ENCODE results near the gene TRIM71. TPM values are rescaled to one million over a fixed set of nuclear protein-coding genes. Genes with fewer than 3 reads are reported as not detected.

TRIM71 gene
- total RNA-seq, 4 donors from 2014 or later = under 0.01 to 0.59 (median 0.32) TPM

DNA sequence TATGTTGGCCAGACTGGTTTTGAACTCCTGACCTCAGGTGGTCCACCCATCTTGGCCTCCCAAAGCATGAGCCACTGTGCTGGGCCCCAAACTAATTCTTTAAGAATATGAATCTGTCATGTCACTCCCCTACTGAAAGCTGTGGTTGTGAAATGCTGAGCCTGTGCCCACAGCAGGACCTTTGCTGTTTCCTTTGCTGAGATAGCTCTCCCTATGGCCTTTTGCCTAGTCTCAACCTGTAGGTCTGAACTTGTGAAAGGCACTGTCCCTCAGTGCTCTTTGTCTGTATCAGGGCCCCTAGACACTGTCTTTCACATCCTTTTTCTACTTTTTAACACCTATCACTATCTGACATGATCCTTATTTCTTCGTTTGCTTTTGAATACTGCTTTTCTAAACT lies 70.9 kb downstream of the TRIM71 start:
- Histone ChIP-seq H3K36me3 (no peaks in the 10 kb centered on the region), H3K27ac (no peak overlapping the region), H3K9me3 (no peaks in the 10 kb centered on the region), H3K27me3 (no peaks in the 10 kb centered on the region), H3K4me1 (no peaks in the 10 kb centered on the region), H3K4me3 (no peak overlapping the region)
- TF ChIP-seq POLR2A (IDR thresholded peaks at IDR 0.05) (no peak), EP300 (IDR thresholded peaks at IDR 0.05) (no peak)
- TF ChIP-seq, protein P1, sequence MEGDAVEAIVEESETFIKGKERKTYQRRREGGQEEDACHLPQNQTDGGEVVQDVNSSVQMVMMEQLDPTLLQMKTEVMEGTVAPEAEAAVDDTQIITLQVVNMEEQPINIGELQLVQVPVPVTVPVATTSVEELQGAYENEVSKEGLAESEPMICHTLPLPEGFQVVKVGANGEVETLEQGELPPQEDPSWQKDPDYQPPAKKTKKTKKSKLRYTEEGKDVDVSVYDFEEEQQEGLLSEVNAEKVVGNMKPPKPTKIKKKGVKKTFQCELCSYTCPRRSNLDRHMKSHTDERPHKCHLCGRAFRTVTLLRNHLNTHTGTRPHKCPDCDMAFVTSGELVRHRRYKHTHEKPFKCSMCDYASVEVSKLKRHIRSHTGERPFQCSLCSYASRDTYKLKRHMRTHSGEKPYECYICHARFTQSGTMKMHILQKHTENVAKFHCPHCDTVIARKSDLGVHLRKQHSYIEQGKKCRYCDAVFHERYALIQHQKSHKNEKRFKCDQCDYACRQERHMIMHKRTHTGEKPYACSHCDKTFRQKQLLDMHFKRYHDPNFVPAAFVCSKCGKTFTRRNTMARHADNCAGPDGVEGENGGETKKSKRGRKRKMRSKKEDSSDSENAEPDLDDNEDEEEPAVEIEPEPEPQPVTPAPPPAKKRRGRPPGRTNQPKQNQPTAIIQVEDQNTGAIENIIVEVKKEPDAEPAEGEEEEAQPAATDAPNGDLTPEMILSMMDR (IDR thresholded peaks at IDR 0.05) = no peak
- WGBS, 2 donors = 89 to 96% methylated on average over 1 of the region's 1 CpG
- DNase-seq (ENCODE audit: low spot score in 2 of 2) = no peak

DNA sequence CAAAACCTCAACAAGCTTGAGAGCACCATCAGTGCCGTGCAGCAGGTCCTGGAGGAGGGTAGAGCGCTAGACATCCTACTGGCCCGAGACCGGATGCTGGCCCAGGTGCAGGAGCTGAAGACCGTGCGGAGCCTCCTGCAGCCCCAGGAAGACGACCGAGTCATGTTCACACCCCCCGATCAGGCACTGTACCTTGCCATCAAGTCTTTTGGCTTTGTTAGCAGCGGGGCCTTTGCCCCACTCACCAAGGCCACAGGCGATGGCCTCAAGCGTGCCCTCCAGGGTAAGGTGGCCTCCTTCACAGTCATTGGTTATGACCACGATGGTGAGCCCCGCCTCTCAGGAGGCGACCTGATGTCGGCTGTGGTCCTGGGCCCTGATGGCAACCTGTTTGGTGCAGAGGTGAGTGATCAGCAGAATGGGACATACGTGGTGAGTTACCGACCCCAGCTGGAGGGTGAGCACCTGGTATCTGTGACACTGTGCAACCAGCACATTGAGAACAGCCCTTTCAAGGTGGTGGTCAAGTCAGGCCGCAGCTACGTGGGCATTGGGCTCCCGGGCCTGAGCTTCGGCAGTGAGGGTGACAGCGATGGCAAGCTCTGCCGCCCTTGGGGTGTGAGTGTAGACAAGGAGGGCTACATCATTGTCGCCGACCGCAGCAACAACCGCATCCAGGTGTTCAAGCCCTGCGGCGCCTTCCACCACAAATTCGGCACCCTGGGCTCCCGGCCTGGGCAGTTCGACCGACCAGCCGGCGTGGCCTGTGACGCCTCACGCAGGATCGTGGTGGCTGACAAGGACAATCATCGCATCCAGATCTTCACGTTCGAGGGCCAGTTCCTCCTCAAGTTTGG lies 72.9 kb downstream of the TRIM71 start:
- Histone ChIP-seq H3K4me3 (no peak overlapping the region), H3K27ac (no peak overlapping the region), H3K27me3 (no peaks in the 10 kb centered on the region), H3K4me1 (no peaks in the 10 kb centered on the region), H3K9me3 (no peaks in the 10 kb centered on the region), H3K36me3 (no peaks in the 10 kb centered on the region)
- 97 to 99% methylated on average over 34 to 42 of the region's 42 CpGs for WGBS, 2 donors
- no peak for DNase-seq (ENCODE audit: low spot score in 2 of 2)
- TF ChIP-seq POLR2A (IDR thresholded peaks at IDR 0.05) (no peak), EP300 (IDR thresholded peaks at IDR 0.05) (no peak)
- TF ChIP-seq, protein P1 (IDR thresholded peaks at IDR 0.05) = no peak

DNA sequence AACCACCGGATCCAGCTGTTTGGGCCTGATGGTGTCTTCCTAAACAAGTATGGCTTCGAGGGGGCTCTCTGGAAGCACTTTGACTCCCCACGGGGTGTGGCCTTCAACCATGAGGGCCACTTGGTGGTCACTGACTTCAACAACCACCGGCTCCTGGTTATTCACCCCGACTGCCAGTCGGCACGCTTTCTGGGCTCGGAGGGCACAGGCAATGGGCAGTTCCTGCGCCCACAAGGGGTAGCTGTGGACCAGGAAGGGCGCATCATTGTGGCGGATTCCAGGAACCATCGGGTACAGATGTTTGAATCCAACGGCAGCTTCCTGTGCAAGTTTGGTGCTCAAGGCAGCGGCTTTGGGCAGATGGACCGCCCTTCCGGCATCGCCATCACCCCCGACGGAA lies 73.6 kb downstream of the TRIM71 start:
- no peaks in the 10 kb centered on the region for H3K4me1 ChIP-seq
- no peak overlapping the region for H3K27ac ChIP-seq
- 94% methylated on average over 18 of the region's 19 CpGs for WGBS, 2 donors
- H3K4me3 ChIP-seq = no peak overlapping the region
- DNase-seq (ENCODE audit: low spot score in 2 of 2) = no peak
- no peaks in the 10 kb centered on the region for H3K9me3 ChIP-seq
- no peaks in the 10 kb centered on the region for H3K36me3 ChIP-seq
- TF ChIP-seq EP300 (IDR thresholded peaks at IDR 0.05) (no peak), POLR2A (IDR thresholded peaks at IDR 0.05) (no peak)
- TF ChIP-seq, protein P1 (IDR thresholded peaks at IDR 0.05) = no peak
- H3K27me3 ChIP-seq = no peaks in the 10 kb centered on the region

DNA sequence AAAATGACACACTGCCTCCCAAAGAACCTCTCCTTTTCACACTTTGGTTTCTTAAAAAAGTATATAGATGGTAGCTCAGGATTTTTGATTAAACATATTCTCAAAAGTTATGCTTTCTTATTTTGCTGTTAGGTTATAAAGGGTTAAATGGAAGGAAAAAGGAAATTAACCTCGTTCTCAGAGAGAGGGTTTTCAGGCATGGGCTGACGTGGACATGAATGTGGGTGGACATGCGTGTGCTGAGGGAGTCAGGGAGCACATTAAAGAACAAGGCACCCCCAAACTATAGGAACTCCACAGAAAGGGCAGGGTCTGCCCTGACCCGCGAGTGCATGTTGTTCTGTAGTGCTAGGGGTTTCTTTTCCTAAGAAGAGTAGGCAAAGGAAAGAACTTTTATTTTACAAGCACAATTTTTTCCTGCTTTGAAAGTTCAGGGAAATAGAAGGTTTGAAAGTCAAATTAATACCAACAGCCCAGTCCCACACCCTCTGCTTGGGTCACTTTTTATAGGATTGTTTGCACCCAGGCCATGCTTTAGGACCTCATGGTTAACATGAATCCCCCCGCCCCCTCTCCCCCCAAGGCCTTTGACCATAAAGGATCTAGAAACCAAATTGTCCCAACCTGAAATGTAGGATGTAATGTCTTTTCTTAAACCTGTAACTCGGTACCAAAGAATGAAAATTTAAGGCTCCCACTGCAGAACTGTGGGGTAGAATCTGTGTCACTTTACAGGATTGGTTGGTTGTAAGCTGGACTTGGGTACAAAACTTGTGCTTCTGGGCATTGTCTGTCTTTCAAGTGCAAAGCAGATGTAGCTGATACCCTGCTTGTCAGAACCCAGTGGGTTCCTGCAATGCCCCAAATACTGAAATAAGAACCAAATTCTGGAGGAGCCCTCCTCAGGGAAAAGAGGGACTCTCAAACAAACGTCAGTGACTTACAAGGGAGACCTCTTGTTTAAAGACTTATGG lies 75.1 kb downstream of the TRIM71 start:
- no peaks in the 10 kb centered on the region for H3K27me3 ChIP-seq
- WGBS, 2 donors = 35 to 48% methylated on average over 8 of the region's 8 CpGs
- TF ChIP-seq EP300 (IDR thresholded peaks at IDR 0.05) (no peak), POLR2A (IDR thresholded peaks at IDR 0.05) (no peak)
- TF ChIP-seq, protein P1 (IDR thresholded peaks at IDR 0.05) = no peak
- H3K4me1 ChIP-seq = no peaks in the 10 kb centered on the region
- no peak overlapping the region for H3K27ac ChIP-seq
- H3K4me3 ChIP-seq = no peak overlapping the region
- no peaks in the 10 kb centered on the region for H3K9me3 ChIP-seq
- no peaks in the 10 kb centered on the region for H3K36me3 ChIP-seq
- DNase-seq (ENCODE audit: low spot score in 2 of 2) = no peak
